CD4-positive, alpha-beta T cell treated with Interleukin-6 at 100 ng/mL for 8 hours (primary cell): ENCODE data around the gene CDHR2.

Source experiments
- DNase-seq: peaks from one replicate; pipeline ENCODE4 v3.0.0-alpha.2; 2020; ENCODE audit warnings: mixed read lengths, low spot score

The CDHR2 gene

GRCh38 chr5:176548967-176549444 lies at the start of gene CDHR2:
TSS of gene CDHR2 (plus strand) at chr5:176549342. CDS start at chr5:176565353, 16,011 bp downstream.
- DNase-seq = no peak

GRCh38 chr5:176500511-176500910 lies 48.6 kb upstream of the CDHR2 start:
- no peak for DNase-seq

GRCh38 chr5:176501333-176501732 lies 47.8 kb upstream of the CDHR2 start:
- DNase-seq = no peak

GRCh38 chr5:176503496-176503895 lies 45.6 kb upstream of the CDHR2 start:
- DNase-seq = no peak

- DNase-seq = no peak
Observed at GRCh38 chr5:176507911-176508310, 41.2 kb upstream of the CDHR2 start.

- no peak for DNase-seq
Observed at GRCh38 chr5:176508603-176509002, 40.5 kb upstream of the CDHR2 start.

GRCh38 chr5:176513788-176514187 lies 35.4 kb upstream of the CDHR2 start:
- DNase-seq = no peak

- DNase-seq = no peak
Observed at GRCh38 chr5:176514244-176514950, 34.7 kb upstream of the CDHR2 start.

GRCh38 chr5:176515396-176515795 lies 33.7 kb upstream of the CDHR2 start:
- DNase-seq = no peak

GRCh38 chr5:176517053-176517661 lies 32.0 kb upstream of the CDHR2 start:
- DNase-seq = no peak

- no peak for DNase-seq
Observed at GRCh38 chr5:176519810-176520720, 29.1 kb upstream of the CDHR2 start.

GRCh38 chr5:176521286-176521685 lies 27.9 kb upstream of the CDHR2 start:
- no peak for DNase-seq

GRCh38 chr5:176521699-176522263 lies 27.4 kb upstream of the CDHR2 start:
- no peak for DNase-seq

- no peak for DNase-seq
Observed at GRCh38 chr5:176524138-176524537, 25.0 kb upstream of the CDHR2 start.

- no peak for DNase-seq
Observed at GRCh38 chr5:176524987-176525386, 24.2 kb upstream of the CDHR2 start.

GRCh38 chr5:176525677-176526076 lies 23.5 kb upstream of the CDHR2 start:
- no peak for DNase-seq

GRCh38 chr5:176526462-176526861 lies 22.7 kb upstream of the CDHR2 start:
- DNase-seq = no peak

- no peak for DNase-seq
Observed at GRCh38 chr5:176527246-176528222, 21.6 kb upstream of the CDHR2 start.

GRCh38 chr5:176528301-176528700 lies 20.8 kb upstream of the CDHR2 start:
- DNase-seq = no peak

GRCh38 chr5:176528761-176529115 lies 20.4 kb upstream of the CDHR2 start:
- no peak for DNase-seq

GRCh38 chr5:176529116-176529740 lies 19.9 kb upstream of the CDHR2 start:
- DNase-seq = no peak
